Measurements from ENCODE around the gene PTPRJ. TPM values are rescaled to one million over a fixed set of nuclear protein-coding genes. Genes with fewer than 3 reads are reported as not detected.

Gene PTPRJ
- total RNA-seq, 1 donor from 2014 or later, result 18.9 TPM

DNA sequence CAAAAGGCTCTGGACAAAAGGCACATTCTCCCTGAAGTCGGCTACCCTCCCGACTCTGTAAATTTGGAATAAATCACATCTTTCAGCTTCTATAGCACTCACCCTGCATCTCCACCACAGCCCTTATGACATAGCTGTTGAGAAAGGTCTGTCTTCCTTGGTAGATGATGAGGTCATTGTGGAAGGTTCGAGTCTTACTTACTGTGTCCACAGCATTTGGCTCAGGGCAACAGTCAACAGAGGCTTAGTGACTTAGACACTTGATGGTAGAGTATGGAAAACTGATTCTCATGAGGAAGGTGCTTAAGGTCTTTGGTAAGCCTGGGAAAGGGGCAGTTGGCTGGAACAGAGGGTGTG, 45.6 kb downstream of the PTPRJ start:
- Mint-ChIP-seq H3K4me1 (ENCODE audit: low read depth) (peaks cover 3% of the 10 kb centered on the region), H3K36me3 (ENCODE audit: insufficient read depth) (no peaks in the 10 kb centered on the region)

DNA sequence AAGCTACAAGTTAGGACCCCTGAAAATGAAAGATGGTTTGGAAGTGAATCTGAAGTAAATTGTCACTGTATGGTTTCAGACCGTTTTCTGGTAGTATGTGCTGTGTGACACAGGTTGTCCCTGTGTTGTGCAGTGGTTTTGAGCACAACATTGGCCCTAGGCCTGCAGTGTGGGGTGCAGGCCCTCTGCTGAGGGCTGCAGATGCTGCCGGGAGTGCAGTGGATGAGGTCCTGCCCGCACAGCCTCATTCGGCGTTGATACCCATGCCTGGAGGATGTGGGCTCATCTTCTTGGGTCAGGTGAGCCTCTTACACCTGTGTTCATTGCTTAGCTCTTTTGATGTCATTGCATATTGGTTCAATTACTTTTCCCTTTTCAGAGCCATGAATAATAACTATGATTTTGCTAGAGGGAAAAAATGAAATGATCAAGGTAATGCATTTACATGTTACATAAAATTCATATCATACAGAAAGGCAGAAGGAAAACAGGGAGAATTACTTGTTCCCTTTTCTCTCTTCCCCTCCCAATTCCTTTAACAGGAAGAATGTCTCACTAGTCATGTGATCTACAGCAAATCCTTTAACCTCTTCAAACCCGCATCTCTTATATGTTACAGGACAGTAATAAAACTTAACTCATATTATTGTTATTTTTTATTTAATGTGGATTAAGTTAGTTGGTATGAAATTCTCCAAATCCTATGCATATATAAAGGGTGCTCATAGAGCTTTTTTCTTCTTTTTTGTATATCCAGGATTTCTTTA, 48.7 kb downstream of the PTPRJ start:
- no peak for TF ChIP-seq CTCF (IDR thresholded peaks at IDR 0.05; ENCODE audit: unreplicated experiment)
- H3K27me3 Mint-ChIP-seq, result no peaks in the 10 kb centered on the region
- peaks cover 3% of the 10 kb centered on the region for H3K4me1 Mint-ChIP-seq (ENCODE audit: low read depth)
- peaks cover 2% of the 10 kb centered on the region for H3K36me3 Mint-ChIP-seq (ENCODE audit: insufficient read depth)
- H3K27ac Mint-ChIP-seq, result no peak overlapping the region
- H3K9me3 Mint-ChIP-seq (ENCODE audit: low read depth), result no peaks in the 10 kb centered on the region
- DNase-seq (ENCODE audit: low spot score, unreplicated experiment), result no peak
- no peak overlapping the region for H3K4me3 Mint-ChIP-seq (ENCODE audit: low read depth)

More for the DNA sequence above, 45.6 kb downstream of the PTPRJ start:
- H3K27me3 Mint-ChIP-seq, result no peaks in the 10 kb centered on the region
- no peak overlapping the region for H3K4me3 Mint-ChIP-seq (ENCODE audit: low read depth)
- H3K9me3 Mint-ChIP-seq (ENCODE audit: low read depth), result no peaks in the 10 kb centered on the region
- no peak for DNase-seq (ENCODE audit: low spot score, unreplicated experiment)
- no peak for TF ChIP-seq CTCF (IDR thresholded peaks at IDR 0.05; ENCODE audit: unreplicated experiment)
- H3K27ac Mint-ChIP-seq, result no peak overlapping the region

DNA sequence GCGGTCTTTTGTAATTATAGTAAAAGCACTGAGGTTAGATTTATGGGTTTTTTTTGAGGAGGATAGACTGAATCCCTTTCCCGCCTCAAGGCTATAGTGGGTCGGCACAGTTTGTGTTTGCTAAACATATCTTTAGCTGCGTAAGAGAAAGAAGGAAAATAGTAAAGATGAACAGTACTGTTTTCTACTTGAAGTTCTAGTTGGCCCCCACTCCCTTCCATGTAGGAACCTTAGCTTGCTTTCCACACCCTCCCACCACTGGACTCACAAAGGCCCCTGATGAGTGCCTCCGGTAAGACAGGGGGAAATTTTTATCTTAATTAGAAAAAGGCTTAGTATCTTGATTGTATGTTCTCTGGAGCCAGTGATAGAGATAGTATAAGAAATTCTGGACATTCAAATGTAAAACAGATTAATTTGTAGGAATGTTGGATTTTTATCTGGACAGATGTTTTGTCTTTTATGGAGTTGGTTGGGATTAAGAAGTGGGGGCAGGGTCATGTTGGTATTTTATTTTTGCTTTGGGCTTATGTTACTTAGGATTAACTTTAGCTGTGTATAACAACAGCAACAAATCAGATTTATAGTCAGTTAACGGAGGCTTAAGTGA, 49.4 kb downstream of the PTPRJ start:
- H3K4me1 Mint-ChIP-seq (ENCODE audit: low read depth), result peaks cover 3% of the 10 kb centered on the region
- no peak overlapping the region for H3K4me3 Mint-ChIP-seq (ENCODE audit: low read depth)
- H3K27ac Mint-ChIP-seq, result no peak overlapping the region
- no peak for DNase-seq (ENCODE audit: low spot score, unreplicated experiment)
- no peaks in the 10 kb centered on the region for H3K27me3 Mint-ChIP-seq
- H3K36me3 Mint-ChIP-seq (ENCODE audit: insufficient read depth), result peaks cover 2% of the 10 kb centered on the region
- TF ChIP-seq CTCF (IDR thresholded peaks at IDR 0.05; ENCODE audit: unreplicated experiment), result no peak
- H3K9me3 Mint-ChIP-seq (ENCODE audit: low read depth), result no peaks in the 10 kb centered on the region

DNA sequence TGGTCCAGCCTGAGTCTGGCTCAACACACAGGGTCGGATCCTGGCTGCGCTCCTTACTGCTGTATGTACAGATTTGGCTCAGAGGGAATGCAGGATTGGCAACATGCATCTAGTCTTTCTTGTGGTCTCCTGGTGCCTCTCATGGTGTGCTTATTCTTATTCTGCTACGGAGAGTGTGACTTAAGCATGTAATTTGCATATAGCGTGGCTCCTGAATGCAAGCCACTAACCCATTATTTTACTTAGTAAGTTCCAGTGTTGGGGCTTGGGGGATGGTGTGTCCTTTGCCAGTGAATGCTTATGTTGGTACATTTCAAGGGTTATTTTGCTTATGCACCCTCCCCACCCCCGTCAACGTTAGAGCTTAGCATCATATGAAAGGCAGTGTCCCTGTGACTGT, 51.2 kb downstream of the PTPRJ start:
- peaks cover 2% of the 10 kb centered on the region for H3K36me3 Mint-ChIP-seq (ENCODE audit: insufficient read depth)
- TF ChIP-seq CTCF (IDR thresholded peaks at IDR 0.05; ENCODE audit: unreplicated experiment), result no peak
- H3K9me3 Mint-ChIP-seq (ENCODE audit: low read depth), result no peaks in the 10 kb centered on the region
- no peak overlapping the region for H3K27ac Mint-ChIP-seq
- H3K27me3 Mint-ChIP-seq, result no peaks in the 10 kb centered on the region
- H3K4me1 Mint-ChIP-seq (ENCODE audit: low read depth), result peaks cover 1% of the 10 kb centered on the region
- H3K4me3 Mint-ChIP-seq (ENCODE audit: low read depth), result no peak overlapping the region
- DNase-seq (ENCODE audit: low spot score, unreplicated experiment), result no peak

GRCh38 chr11:48032721-48033120, 52.4 kb downstream of the PTPRJ start:
- H3K27ac Mint-ChIP-seq, result no peak overlapping the region
- H3K27me3 Mint-ChIP-seq, result no peaks in the 10 kb centered on the region
- TF ChIP-seq CTCF (IDR thresholded peaks at IDR 0.05; ENCODE audit: unreplicated experiment), result no peak
- H3K4me1 Mint-ChIP-seq (ENCODE audit: low read depth), result peaks cover 1% of the 10 kb centered on the region
- no peak overlapping the region for H3K4me3 Mint-ChIP-seq (ENCODE audit: low read depth)
- no peak for DNase-seq (ENCODE audit: low spot score, unreplicated experiment)
- no peaks in the 10 kb centered on the region for H3K9me3 Mint-ChIP-seq (ENCODE audit: low read depth)
- peaks cover 2% of the 10 kb centered on the region for H3K36me3 Mint-ChIP-seq (ENCODE audit: insufficient read depth)
